T-cell (primary cell): ENCODE results near the gene HECW1. TPM values are rescaled to one million over a fixed set of nuclear protein-coding genes. Genes with fewer than 3 reads are reported as not detected.

ENCODE experiments used
- ATAC-seq, 4 experiments: fragments of 200-7000 bp in 3 of 4; fragments of 150-1000 bp in 1 of 4; cut with Tn5 transposase; replicated peaks in 1 of 4; 1 replicate in 3 of 4; 2 replicates in 1 of 4; pipeline ENCODE4 v1.10.0; 2021; ENCODE audit warnings: moderate library complexity in 3 of 4, mild to moderate bottlenecking in 2 of 4, moderate number of reproducible peaks in 1 of 4
- CTCF ChIA-PET, 2 donors: fragments of 300-600 bp; sonication (Branson Sonifier 250); formaldehyde crosslinking; loops; one replicate each; lab custom pipeline; 2022; ENCODE audit warnings: antibody characterized with exemption in 2 of 2; lab: Charles Lee
- POLR2A ChIA-PET, 2 donors: fragments of 300-600 bp; sonication (Branson Sonifier 250); formaldehyde crosslinking; loops; one replicate each; lab custom pipeline; 2022; ENCODE audit warnings: antibody characterized with exemption in 2 of 2; lab: Charles Lee
- DNase-seq, 35 experiments: peaks; one replicate each; pipeline versions ENCODE4 v3.0.0 to v3.0.0-alpha.2; 2013 to 2023
- H3K27ac ChIP-seq: one replicate; pipeline ENCODE4 v1.5.1; 2013; ENCODE audit warnings: low read length
- H3K27me3 ChIP-seq, 2 experiments: replicated peaks in 1 of 2; 1 replicate in 1 of 2; 2 replicates in 1 of 2; pipeline versions ENCODE4 v1.6.1 to v1.7.0; 2013; ENCODE audit warnings: low read length in 1 of 2, mixed read lengths in 1 of 2; ENCODE audit not compliant: control insufficient read depth in 2 of 2, insufficient read depth in 2 of 2; ENCODE audit errors: extremely low read depth in 1 of 2
- H3K36me3 ChIP-seq, 2 donors: 1 replicate in 1 of 2; 2 replicates in 1 of 2; pipeline versions ENCODE4 v1.6.1 to v1.7.0; 2013; ENCODE audit warnings: low read length in 1 of 2; ENCODE audit not compliant: control insufficient read depth in 2 of 2, insufficient read depth in 1 of 2; ENCODE audit errors: extremely low read depth in 1 of 2
- H3K4me1 ChIP-seq, 2 experiments: 1 replicate in 1 of 2; 2 replicates in 1 of 2; pipeline versions ENCODE4 v1.6.1 to v1.7.0; 2013; ENCODE audit warnings: low read length in 2 of 2, mixed read lengths in 1 of 2; ENCODE audit not compliant: insufficient read depth in 2 of 2, control insufficient read depth in 1 of 2; ENCODE audit errors: extremely low read depth in 1 of 2
- H3K4me3 ChIP-seq, 2 donors: 1 replicate in 1 of 2; 2 replicates in 1 of 2; pipeline versions ENCODE4 v1.5.1 to v1.7.0; 2013; ENCODE audit warnings: mild to moderate bottlenecking in 2 of 2, low read length in 1 of 2, moderate library complexity in 1 of 2; ENCODE audit not compliant: control insufficient read depth in 1 of 2; ENCODE audit errors: extremely low read depth in 1 of 2
- H3K9me3 ChIP-seq: 2 replicates; pipeline ENCODE4 v1.7.0; 2013
- H3K27ac Mint-ChIP-seq, 2 donors: one replicate each; pipeline ENCODE4 v1.8.0; 2020 to 2021; ENCODE audit warnings: mild to moderate bottlenecking in 2 of 2, mixed read lengths in 2 of 2
- H3K27me3 Mint-ChIP-seq, 2 donors: one replicate each; pipeline ENCODE4 v1.8.0; 2021 to 2022; ENCODE audit warnings: mixed read lengths in 2 of 2
- H3K36me3 Mint-ChIP-seq: one replicate; pipeline ENCODE4 v1.8.0; 2021; ENCODE audit warnings: mixed read lengths
- H3K4me1 Mint-ChIP-seq, 3 donors: one replicate each; pipeline ENCODE4 v1.8.0; 2020 to 2022; ENCODE audit warnings: mixed read lengths in 3 of 3, mild to moderate bottlenecking in 1 of 3
- H3K4me3 Mint-ChIP-seq, 3 donors: one replicate each; pipeline ENCODE4 v1.8.0; 2020 to 2022; ENCODE audit warnings: mild to moderate bottlenecking in 3 of 3, mixed read lengths in 3 of 3, moderate library complexity in 3 of 3
- H3K9me3 Mint-ChIP-seq, 3 donors: one replicate each; pipeline ENCODE4 v1.8.0; 2020 to 2022; ENCODE audit warnings: mixed read lengths in 3 of 3
- WGBS: methylation state at CpG from one replicate; pipeline ENCODE4 v1.1.5; 2013; ENCODE audit warnings: missing lambda C conversion rate; ENCODE audit not compliant: insufficient coverage; 5-methylcytosine and 5-hydroxymethylcytosine counted together
- total RNA-seq, 35 experiments: library from RNA in 6 of 35; stranded (reverse) in 6 of 35; fragments of 120-200 nt in 1 of 35; gene quantifications; one replicate each; pipeline versions ENCODE4 v1.2.1 to v1.2.4 and lab custom pipeline; 2013 to 2026

HECW1 gene
- total RNA-seq, 5 donors from 2014 or later (not counting 1 experiment from before 2014, with no cell fraction given), result not detected

DNA sequence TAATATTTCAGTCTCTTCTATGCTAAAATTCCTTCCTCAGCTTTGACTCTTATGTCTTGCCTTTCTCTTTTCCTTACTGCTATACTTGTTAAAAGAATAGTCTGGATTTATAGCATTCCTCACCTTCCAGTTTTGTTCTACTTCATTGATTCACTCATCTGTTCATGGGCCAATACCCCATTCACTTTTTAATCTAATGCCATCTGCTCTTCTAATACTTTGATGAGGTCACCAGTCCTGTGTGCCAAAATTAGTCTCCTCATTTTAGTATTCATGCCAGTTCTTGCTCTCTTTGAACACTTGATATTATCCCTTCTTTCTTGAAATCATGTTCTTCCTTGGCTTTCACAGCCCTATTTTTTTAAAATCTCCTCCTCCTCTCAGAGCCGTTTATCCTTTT lies 489.8 kb downstream of the HECW1 start:
- no peak overlapping the region for H3K27ac ChIP-seq
- no peaks in the 10 kb centered on the region for H3K27me3 ChIP-seq
- ATAC-seq (no peak), DNase-seq (no peak)
- no peaks in the 10 kb centered on the region for H3K9me3 ChIP-seq
- Mint-ChIP-seq H3K27me3 (no peaks in the 10 kb centered on the region), H3K9me3 (no peaks in the 10 kb centered on the region), H3K4me3 (no peak overlapping the region), H3K36me3 (peaks cover 36% of the 10 kb centered on the region), H3K4me1 (peaks cover 49 to 51% (median 50%) of the 10 kb centered on the region in 3 donors), H3K27ac (no peak overlapping the region)
- CTCF ChIA-PET, result interaction anchor here in 1 of 2 donors (0.8 to 5.3 kb wide), 8 partner anchors 15 to 117 kb away, joined by 3 to 34 read pairs (median 5); partner anchors contain the start of gene STK17A
- POLR2A ChIA-PET, result interaction anchor here (0.5 to 1.2 kb wide), 6 partner anchors 13 to 136 kb away, joined by 3 to 10 read pairs (median 6); partner anchors contain the start of gene STK17A (in 1 of the 2)
- peaks cover 52 to 53% of the 10 kb centered on the region in 2 experiments for H3K4me1 ChIP-seq
- H3K4me3 ChIP-seq, result no peak overlapping the region
- WGBS, result no CpG with 5 or more reads among the region's 1 CpG
- H3K36me3 ChIP-seq, result peaks cover 0 to 70% of the 10 kb centered on the region in 2 donors

DNA sequence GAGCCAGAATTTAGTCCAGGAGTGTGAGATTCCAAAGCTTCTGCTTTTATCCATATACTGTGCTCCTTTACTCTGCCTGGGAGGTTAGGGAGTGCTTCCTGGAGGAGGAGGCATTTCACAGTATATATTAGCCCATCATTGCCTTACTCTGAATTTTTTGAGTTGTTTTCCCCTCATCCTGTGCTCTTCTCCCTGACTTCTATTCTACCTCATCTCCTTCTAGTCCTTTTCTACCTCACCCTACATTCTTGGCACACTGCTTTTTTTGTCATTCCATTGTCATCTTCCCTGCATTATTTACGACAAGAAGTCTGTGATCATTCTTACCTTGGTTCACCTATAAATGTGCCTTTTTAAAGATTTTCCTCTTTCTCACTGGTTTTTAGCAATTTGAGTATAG lies 491.8 kb downstream of the HECW1 start:
- H3K27ac Mint-ChIP-seq, result peak overlapping the region; percentile 71 to 90
- H3K36me3 ChIP-seq, result peaks cover 0 to 69% of the 10 kb centered on the region in 2 donors
- H3K4me3 Mint-ChIP-seq, result peak overlapping the region; percentile 25 to 57 (median 25)
- POLR2A ChIA-PET, result interaction anchor here (0.5 to 2.2 kb wide), 10 partner anchors 9 to 157 kb away, joined by 3 to 13 read pairs (median 4); partner anchors contain the start of gene STK17A (in 2 of the 2)
- no peaks in the 10 kb centered on the region for H3K9me3 Mint-ChIP-seq
- peaks cover 47 to 50% of the 10 kb centered on the region in 2 experiments for H3K4me1 ChIP-seq
- ATAC-seq (no peak), DNase-seq (no peak)
- no peaks in the 10 kb centered on the region for H3K9me3 ChIP-seq
- H3K4me3 ChIP-seq, result peak overlapping the region in 1 of 2 donors; percentile 12
- no CpG with 5 or more reads among the region's 1 CpG for WGBS
- CTCF ChIA-PET, result interaction anchor here (0.6 to 5.3 kb wide), 6 partner anchors 9 to 96 kb away, joined by 3 to 47 read pairs (median 5); partner anchors contain the start of gene STK17A (in 1 of the 2)
- H3K27me3 Mint-ChIP-seq, result no peaks in the 10 kb centered on the region
- H3K27ac ChIP-seq, result peak overlapping the region; percentile 26
- peaks cover 49 to 53% (median 51%) of the 10 kb centered on the region in 3 donors for H3K4me1 Mint-ChIP-seq
- H3K36me3 Mint-ChIP-seq, result peaks cover 40% of the 10 kb centered on the region
- no peaks in the 10 kb centered on the region for H3K27me3 ChIP-seq

DNA sequence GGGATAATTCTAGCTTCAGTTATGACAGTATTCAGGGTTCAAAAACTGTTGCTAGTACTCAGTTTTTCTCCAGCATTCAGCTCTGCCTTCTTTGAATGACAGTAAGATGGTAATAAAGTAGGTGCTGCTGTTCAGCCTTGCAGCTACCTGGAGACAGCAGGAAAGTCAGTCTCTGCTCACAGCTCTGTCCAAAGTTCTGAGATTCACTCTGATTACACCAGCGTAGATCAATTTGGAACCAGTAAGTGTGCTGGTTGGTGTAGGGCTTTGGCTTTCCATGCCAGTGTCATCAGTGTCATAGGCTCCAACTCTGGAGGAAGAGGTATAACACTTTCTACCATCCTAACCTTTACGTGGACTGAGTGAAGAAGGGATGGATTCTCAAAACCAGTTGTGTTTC lies 496.6 kb downstream of the HECW1 start:
- CTCF ChIA-PET, result interaction anchor here (0.6 to 1.2 kb wide), 3 partner anchors 26 to 32 kb away, joined by 3 to 5 read pairs (median 4); partner anchors contain the start of gene STK17A (in 1 of the 2)
- Histone ChIP-seq H3K27ac (peak overlapping the region; percentile 17), H3K9me3 (no peaks in the 10 kb centered on the region), H3K4me1 (peaks cover 32 to 54% of the 10 kb centered on the region in 2 experiments), H3K4me3 (no peak overlapping the region), H3K36me3 (peaks cover 0 to 63% of the 10 kb centered on the region in 2 donors), H3K27me3 (no peaks in the 10 kb centered on the region)
- peak overlapping the region in 1 of 3 donors; percentile 13 for H3K4me3 Mint-ChIP-seq
- no peak for DNase-seq
- WGBS, result 100% methylated on average over 1 of the region's 2 CpGs
- H3K36me3 Mint-ChIP-seq, result peaks cover 59% of the 10 kb centered on the region
- ATAC-seq, result peak in 1 of 4 experiments; percentile 16
- no peaks in the 10 kb centered on the region for H3K9me3 Mint-ChIP-seq
- POLR2A ChIA-PET, result interaction anchor here in 1 of 2 donors (1.4 to 1.7 kb wide), 2 partner anchors 11 to 27 kb away, joined by 6 to 19 read pairs; partner anchors contain the start of gene STK17A
- peaks cover 67 to 81% (median 80%) of the 10 kb centered on the region in 3 donors for H3K4me1 Mint-ChIP-seq
- H3K27me3 Mint-ChIP-seq, result no peaks in the 10 kb centered on the region
- H3K27ac Mint-ChIP-seq, result peak overlapping the region; percentile 50 to 61

DNA sequence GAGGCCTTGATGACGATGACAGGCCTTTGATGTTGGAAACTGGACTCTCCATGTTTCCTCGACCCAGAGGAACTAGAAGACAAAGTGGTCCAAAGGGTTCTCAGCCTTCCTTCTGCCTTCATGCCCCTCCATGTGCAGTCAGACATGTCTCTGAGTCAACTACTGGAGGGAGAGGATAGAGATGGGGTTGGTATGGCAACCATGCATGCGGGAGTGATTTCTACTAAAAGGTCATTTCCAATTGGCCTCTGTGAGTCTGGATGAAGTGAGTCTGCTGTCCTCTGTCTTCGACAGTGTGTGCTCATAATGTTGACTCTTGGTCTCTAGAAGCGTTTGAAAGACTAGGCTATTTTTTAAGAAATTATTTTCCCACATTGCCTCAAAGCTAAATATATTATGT lies 499.7 kb downstream of the HECW1 start:
- ChIA-PET POLR2A (interaction anchor here (0.7 to 1.1 kb wide), 2 partner anchors 9 to 10 kb away, joined by 4 to 5 read pairs; no protein-coding TSS in a partner anchor), CTCF (interaction anchor here in 1 of 2 donors (1.4 kb wide), 2 partner anchors 29 to 88 kb away, joined by 4 to 9 read pairs; partner anchors contain the start of gene STK17A)
- no peaks in the 10 kb centered on the region for H3K27me3 ChIP-seq
- peaks cover 26 to 65% of the 10 kb centered on the region in 2 experiments for H3K4me1 ChIP-seq
- H3K27ac Mint-ChIP-seq, result peak overlapping the region; percentile 81 to 87
- WGBS, result 83% methylated on average over 1 of the region's 5 CpGs
- ATAC-seq (no peak), DNase-seq (no peak)
- H3K36me3 Mint-ChIP-seq, result peaks cover 54% of the 10 kb centered on the region
- H3K9me3 Mint-ChIP-seq, result no peaks in the 10 kb centered on the region
- H3K4me1 Mint-ChIP-seq, result peaks cover 44 to 79% (median 58%) of the 10 kb centered on the region in 3 donors
- H3K27ac ChIP-seq, result peak overlapping the region; percentile 48
- H3K4me3 ChIP-seq, result no peak overlapping the region
- H3K27me3 Mint-ChIP-seq, result no peaks in the 10 kb centered on the region
- no peaks in the 10 kb centered on the region for H3K9me3 ChIP-seq
- H3K36me3 ChIP-seq, result peaks cover 3 to 80% of the 10 kb centered on the region in 2 donors
- H3K4me3 Mint-ChIP-seq, result peak overlapping the region in 1 of 3 donors; percentile 22

DNA sequence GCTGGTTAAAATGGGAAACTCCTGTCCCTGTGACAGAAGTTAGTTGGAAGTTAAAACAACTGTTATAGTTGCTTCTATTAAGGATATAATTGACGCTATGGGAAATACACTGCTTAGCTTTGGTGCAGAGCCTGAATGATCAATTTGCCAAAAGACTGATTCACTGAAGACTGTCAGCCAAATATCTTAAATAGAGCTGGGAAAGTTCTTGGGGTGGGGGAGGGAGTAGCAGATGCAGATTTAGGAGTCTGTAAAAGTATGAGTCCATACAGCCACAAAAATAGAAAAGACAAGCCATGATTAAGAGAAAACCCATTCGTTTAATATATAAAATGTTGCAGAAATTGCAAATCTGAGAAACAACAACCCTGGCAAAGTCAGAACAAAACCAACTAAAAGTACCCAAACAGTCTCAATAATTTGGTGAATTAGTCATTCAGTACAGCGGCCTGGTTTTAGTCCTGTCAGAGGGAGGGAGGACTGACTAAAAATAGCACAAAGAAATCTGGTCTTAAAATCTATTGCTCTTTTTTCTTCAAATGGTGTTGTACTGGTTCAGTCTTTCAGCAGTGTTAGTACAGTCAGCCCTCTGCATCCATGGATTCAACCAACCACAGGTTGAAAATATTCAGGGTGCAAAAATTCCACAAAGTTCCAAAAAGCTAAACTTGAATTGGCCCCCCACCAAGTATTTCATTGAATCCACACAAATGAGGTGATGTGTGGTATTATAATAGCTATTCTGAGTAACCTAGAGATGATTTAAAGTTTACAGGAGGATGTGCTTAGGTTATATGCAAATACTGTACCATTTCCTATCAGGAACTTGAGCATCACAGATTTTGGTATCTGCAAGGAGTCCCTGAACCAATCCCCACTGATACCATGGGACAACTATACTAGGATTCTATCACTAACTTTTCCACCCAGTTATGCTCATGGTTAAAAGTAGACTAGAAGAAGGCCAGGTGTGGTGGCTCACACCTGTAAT lies 500.4 kb downstream of the HECW1 start:
- peak; percentile 20 to 33 (median 30) for ATAC-seq
- Histone ChIP-seq H3K27ac (peak overlapping the region; percentile 48), H3K36me3 (peaks cover 4 to 83% of the 10 kb centered on the region in 2 donors), H3K27me3 (no peaks in the 10 kb centered on the region), H3K9me3 (no peaks in the 10 kb centered on the region), H3K4me3 (no peak overlapping the region), H3K4me1 (peaks cover 33 to 66% of the 10 kb centered on the region in 2 experiments)
- Mint-ChIP-seq H3K9me3 (no peaks in the 10 kb centered on the region), H3K27me3 (no peaks in the 10 kb centered on the region), H3K4me3 (peak overlapping the region in 2 of 3 donors; percentile 15 to 34), H3K36me3 (peaks cover 54% of the 10 kb centered on the region), H3K27ac (peak overlapping the region; percentile 80 to 87), H3K4me1 (peaks cover 44 to 74% (median 55%) of the 10 kb centered on the region in 3 donors)
- DNase-seq, result no peak
- ChIA-PET POLR2A (interaction anchor here (0.6 to 0.8 kb wide), 5 partner anchors 9 to 30 kb away, joined by 3 to 5 read pairs (median 3); partner anchors contain the start of gene STK17A (in 1 of the 2)), CTCF (interaction anchor here in 1 of 2 donors (0.5 to 3.0 kb wide), 7 partner anchors 8 to 87 kb away, joined by 3 to 30 read pairs (median 4); partner anchors contain the start of gene STK17A)
- no CpG with 5 or more reads among the region's 3 CpGs for WGBS
